Measurements from ENCODE around the gene COL4A6. TPM values are rescaled to one million over a fixed set of nuclear protein-coding genes. Genes with fewer than 3 reads are reported as not detected.

Gene COL4A6
- polyA plus RNA-seq, 1 donor from 2014 or later = 1.6 TPM

DNA sequence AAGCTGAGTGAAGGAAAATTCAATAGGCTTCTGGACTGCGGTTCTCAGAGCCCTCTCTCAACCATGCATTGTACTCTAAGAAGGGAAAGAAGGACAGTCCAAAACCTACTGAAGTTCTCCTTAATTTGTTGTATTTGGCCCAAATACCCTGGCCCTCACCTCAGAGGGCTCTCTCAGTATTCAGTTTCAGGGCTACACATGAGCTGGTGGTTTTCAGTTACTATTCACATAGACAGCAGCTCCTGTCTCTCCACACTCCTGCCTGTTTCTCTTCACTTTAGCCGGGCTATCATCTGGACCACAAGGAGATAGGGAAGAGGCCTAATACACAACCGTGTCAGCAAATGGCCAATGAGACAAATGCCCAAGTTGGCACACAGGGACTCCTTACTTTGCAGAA, 280.6 kb downstream of the COL4A6 start:
- no peak overlapping the region for H2AFZ ChIP-seq (ENCODE audit: low read depth, low read length)
- no peaks in the 10 kb centered on the region for H3K27me3 ChIP-seq (ENCODE audit: insufficient read depth, low read depth, low read length)
- no peaks in the 10 kb centered on the region for H3F3A ChIP-seq (ENCODE audit: insufficient read depth, low read length, poor library complexity, severe bottlenecking)
- H3K4me3 ChIP-seq (ENCODE audit: low read length) = no peak overlapping the region
- no peaks in the 10 kb centered on the region for H3K79me2 ChIP-seq (replicated peaks; ENCODE audit: insufficient read depth, low read length)
- H3K27ac ChIP-seq (ENCODE audit: low read length) = no peak overlapping the region
- H3K9me2 ChIP-seq (ENCODE audit: insufficient read depth, low read length) = no peaks in the 10 kb centered on the region
- H4K20me1 ChIP-seq (ENCODE audit: insufficient read depth) = no peaks in the 10 kb centered on the region
- no peaks in the 10 kb centered on the region for H3K9me3 ChIP-seq (ENCODE audit: low read length)
- TF ChIP-seq, protein P1, sequence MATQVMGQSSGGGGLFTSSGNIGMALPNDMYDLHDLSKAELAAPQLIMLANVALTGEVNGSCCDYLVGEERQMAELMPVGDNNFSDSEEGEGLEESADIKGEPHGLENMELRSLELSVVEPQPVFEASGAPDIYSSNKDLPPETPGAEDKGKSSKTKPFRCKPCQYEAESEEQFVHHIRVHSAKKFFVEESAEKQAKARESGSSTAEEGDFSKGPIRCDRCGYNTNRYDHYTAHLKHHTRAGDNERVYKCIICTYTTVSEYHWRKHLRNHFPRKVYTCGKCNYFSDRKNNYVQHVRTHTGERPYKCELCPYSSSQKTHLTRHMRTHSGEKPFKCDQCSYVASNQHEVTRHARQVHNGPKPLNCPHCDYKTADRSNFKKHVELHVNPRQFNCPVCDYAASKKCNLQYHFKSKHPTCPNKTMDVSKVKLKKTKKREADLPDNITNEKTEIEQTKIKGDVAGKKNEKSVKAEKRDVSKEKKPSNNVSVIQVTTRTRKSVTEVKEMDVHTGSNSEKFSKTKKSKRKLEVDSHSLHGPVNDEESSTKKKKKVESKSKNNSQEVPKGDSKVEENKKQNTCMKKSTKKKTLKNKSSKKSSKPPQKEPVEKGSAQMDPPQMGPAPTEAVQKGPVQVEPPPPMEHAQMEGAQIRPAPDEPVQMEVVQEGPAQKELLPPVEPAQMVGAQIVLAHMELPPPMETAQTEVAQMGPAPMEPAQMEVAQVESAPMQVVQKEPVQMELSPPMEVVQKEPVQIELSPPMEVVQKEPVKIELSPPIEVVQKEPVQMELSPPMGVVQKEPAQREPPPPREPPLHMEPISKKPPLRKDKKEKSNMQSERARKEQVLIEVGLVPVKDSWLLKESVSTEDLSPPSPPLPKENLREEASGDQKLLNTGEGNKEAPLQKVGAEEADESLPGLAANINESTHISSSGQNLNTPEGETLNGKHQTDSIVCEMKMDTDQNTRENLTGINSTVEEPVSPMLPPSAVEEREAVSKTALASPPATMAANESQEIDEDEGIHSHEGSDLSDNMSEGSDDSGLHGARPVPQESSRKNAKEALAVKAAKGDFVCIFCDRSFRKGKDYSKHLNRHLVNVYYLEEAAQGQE (IDR thresholded peaks at IDR 0.05; ENCODE audit: borderline replicate concordance) = no peak
- TF ChIP-seq EP300 (conservative IDR thresholded peaks at IDR 0.05; ENCODE audit: poor library complexity, severe bottlenecking) (no peak), POLR2AphosphoS5 (IDR thresholded peaks at IDR 0.05) (no peak), MXI1 (conservative IDR thresholded peaks at IDR 0.05; ENCODE audit: poor library complexity, severe bottlenecking) (no peak), EZH2 (IDR thresholded peaks at IDR 0.05; ENCODE audit: borderline replicate concordance, insufficient read depth, low read length, poor library complexity, severe bottlenecking) (no peak), TAF1 (IDR thresholded peaks at IDR 0.05; ENCODE audit: low read depth) (no peak), RAD21 (conservative IDR thresholded peaks at IDR 0.05) (no peak)
- H3K4me2 ChIP-seq (ENCODE audit: low read length) = no peak overlapping the region
- no peaks in the 10 kb centered on the region for H3K36me3 ChIP-seq (ENCODE audit: insufficient read depth, low read length)
- no peak overlapping the region for H3K9ac ChIP-seq (ENCODE audit: low read length)

GRCh38 chrX:108156934-108157466, 281.2 kb downstream of the COL4A6 start:
- no peak for TF ChIP-seq POLR2AphosphoS5 (IDR thresholded peaks at IDR 0.05)
- no peak for TF ChIP-seq EZH2 (IDR thresholded peaks at IDR 0.05; ENCODE audit: borderline replicate concordance, insufficient read depth, low read length, poor library complexity, severe bottlenecking)
- no peak for TF ChIP-seq EP300 (conservative IDR thresholded peaks at IDR 0.05; ENCODE audit: poor library complexity, severe bottlenecking)
- TF ChIP-seq, protein P1 (IDR thresholded peaks at IDR 0.05; ENCODE audit: borderline replicate concordance) = no peak
- TF ChIP-seq, protein P2, sequence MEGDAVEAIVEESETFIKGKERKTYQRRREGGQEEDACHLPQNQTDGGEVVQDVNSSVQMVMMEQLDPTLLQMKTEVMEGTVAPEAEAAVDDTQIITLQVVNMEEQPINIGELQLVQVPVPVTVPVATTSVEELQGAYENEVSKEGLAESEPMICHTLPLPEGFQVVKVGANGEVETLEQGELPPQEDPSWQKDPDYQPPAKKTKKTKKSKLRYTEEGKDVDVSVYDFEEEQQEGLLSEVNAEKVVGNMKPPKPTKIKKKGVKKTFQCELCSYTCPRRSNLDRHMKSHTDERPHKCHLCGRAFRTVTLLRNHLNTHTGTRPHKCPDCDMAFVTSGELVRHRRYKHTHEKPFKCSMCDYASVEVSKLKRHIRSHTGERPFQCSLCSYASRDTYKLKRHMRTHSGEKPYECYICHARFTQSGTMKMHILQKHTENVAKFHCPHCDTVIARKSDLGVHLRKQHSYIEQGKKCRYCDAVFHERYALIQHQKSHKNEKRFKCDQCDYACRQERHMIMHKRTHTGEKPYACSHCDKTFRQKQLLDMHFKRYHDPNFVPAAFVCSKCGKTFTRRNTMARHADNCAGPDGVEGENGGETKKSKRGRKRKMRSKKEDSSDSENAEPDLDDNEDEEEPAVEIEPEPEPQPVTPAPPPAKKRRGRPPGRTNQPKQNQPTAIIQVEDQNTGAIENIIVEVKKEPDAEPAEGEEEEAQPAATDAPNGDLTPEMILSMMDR (IDR thresholded peaks at IDR 0.05; ENCODE audit: poor library complexity, severe bottlenecking) = no peak
- TF ChIP-seq RAD21 (conservative IDR thresholded peaks at IDR 0.05) = no peak
- no peak for TF ChIP-seq SMC3 (conservative IDR thresholded peaks at IDR 0.05; ENCODE audit: poor library complexity)
- no peak for TF ChIP-seq MXI1 (conservative IDR thresholded peaks at IDR 0.05; ENCODE audit: poor library complexity, severe bottlenecking)
- no peak for TF ChIP-seq TAF1 (IDR thresholded peaks at IDR 0.05; ENCODE audit: low read depth)
- Histone ChIP-seq H3K9me2 (ENCODE audit: insufficient read depth, low read length) (no peaks in the 10 kb centered on the region), H3K4me2 (ENCODE audit: low read length) (no peak overlapping the region), H3K27ac (ENCODE audit: low read length) (no peak overlapping the region), H3K27me3 (ENCODE audit: insufficient read depth, low read depth, low read length) (no peaks in the 10 kb centered on the region), H3K4me3 (ENCODE audit: low read length) (no peak overlapping the region), H4K20me1 (ENCODE audit: insufficient read depth) (no peaks in the 10 kb centered on the region), H3K9ac (ENCODE audit: low read length) (no peak overlapping the region), H3K79me2 (replicated peaks; ENCODE audit: insufficient read depth, low read length) (no peaks in the 10 kb centered on the region), H3K36me3 (ENCODE audit: insufficient read depth, low read length) (no peaks in the 10 kb centered on the region), H2AFZ (ENCODE audit: low read depth, low read length) (no peak overlapping the region), H3F3A (ENCODE audit: insufficient read depth, low read length, poor library complexity, severe bottlenecking) (no peaks in the 10 kb centered on the region), H3K9me3 (ENCODE audit: low read length) (no peaks in the 10 kb centered on the region)

Data from neural cell (in vitro differentiated cells).